AG04449 (cell line): Measurements from ENCODE around the gene LEMD1.

ENCODE experiments used
- CTCF ChIA-PET: fragments of 350-600 bp; formaldehyde crosslinking; extraction: SDS; loops from one replicate; lab custom pipeline; 2021; ENCODE audit warnings: antibody characterized with exemption; lab: Yijun Ruan, JAX
- POLR2A ChIA-PET: fragments of 400-600, 350-600 bp; formaldehyde crosslinking; extraction: SDS; loops from one replicate; lab custom pipeline; 2020; ENCODE audit warnings: antibody characterized with exemption, inconsistent platforms; lab: Yijun Ruan, JAX
- DNase-seq: peaks from one replicate; pipeline ENCODE4 v3.0.0-alpha.2; 2010; ENCODE audit warnings: low read depth, low spot score
- H3K4me3 ChIP-seq: 2 replicates; pipeline ENCODE4 v1.5.1; 2011; ENCODE audit warnings: low read depth, mild to moderate bottlenecking, control low read depth, low read length
- CTCF ChIP-seq: IDR thresholded peaks from one replicate; pipeline ENCODE4 v1.5.1; 2011; ENCODE audit warnings: mild to moderate bottlenecking, moderate library complexity, low read length, control low read depth, inconsistent platforms; ENCODE audit not compliant: insufficient read depth; ENCODE audit errors: missing control alignments

LEMD1 gene

DNA sequence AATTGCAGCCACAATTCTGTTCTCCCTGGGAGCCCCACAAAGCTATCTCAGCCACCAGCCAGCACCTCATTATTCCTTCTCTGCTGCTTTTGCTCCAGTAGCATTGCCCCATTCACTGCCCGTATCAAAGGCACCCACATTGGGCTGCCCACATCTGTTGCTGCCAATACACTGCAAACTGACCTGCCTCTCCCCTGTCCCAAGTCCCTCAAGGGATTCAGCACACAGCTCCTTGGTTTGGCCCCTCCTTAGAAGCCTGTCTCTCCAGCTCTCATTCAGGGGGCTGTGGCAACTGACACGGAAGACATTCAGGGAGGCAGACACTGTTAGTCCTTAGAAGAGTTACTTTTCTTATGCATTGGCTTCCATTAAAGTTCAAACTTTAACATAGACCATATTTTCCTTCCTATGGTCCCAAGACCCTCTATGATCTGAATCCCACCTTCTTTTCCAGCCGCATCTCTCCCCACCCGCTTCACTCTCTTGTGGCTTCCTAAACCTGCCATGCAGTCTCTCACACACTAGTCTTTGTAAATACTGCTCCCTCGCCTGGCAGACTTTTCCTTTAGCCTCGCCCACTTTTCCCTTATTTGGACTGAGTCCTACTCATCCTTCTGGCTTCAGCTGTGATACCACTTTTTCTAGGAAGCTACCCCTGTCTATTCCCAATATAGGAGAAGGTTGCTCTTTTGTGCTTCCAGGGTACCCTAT is 45.9 kb downstream of the LEMD1 start:
- DNase-seq = no peak
- H3K4me3 ChIP-seq = no peak overlapping the region
- peak; percentile 9 for TF ChIP-seq CTCF
- ChIA-PET POLR2A (no interaction called here), CTCF (interaction anchor here (0.9 to 8.8 kb wide), 7 partner anchors 10 to 148 kb away, joined by 3 to 58 read pairs (median 12); partner anchors contain the start of gene KLHDC8A)

DNA sequence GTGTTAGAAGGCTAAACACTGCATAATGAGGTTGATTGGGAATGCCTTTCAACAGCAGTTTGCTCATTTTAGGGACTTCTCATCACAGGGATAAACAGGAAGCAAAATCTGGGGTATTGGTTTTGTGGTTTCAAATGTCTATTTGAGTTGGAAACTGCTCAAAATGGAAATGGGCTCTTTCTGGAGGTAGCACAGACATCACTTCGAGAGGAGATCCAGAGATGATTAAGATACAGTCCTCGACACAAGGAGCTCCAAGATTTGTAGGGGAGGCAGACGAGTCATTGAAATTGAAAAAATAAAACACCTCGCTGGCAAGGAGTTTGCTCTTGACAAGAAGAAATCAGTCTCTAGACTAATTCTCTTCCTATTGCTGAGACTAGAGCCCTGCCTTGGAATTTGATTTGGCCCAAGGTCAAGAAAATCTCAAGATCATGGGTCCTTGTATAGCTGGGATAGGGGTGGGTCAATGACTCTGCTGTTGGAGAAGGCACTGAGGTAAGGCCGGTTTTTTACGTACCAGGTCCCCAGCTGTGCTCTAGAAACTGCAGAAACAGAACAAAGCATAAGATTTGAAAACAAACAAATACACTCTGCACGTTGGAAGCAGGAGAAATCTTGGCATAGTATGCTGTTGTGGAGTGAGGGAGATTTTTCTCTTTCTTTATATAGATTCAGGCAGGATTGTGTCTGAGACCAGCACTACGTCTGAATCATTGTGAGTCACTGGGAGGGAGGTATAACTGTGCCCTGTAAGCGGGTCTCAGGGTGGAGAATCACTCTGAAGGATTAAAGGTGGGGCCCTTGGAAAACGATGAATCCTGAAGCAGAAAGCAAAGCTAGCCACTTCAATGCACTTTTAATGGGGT is 47.4 kb downstream of the LEMD1 start:
- TF ChIP-seq CTCF = no peak
- POLR2A ChIA-PET = no interaction called here
- no peak for DNase-seq
- CTCF ChIA-PET = interaction anchor here (0.6 to 8.8 kb wide), 10 partner anchors 9 to 150 kb away, joined by 3 to 58 read pairs (median 5); partner anchors contain the start of gene KLHDC8A
- no peak overlapping the region for H3K4me3 ChIP-seq

- CTCF ChIA-PET = interaction anchor here (0.8 to 8.8 kb wide), 7 partner anchors 14 to 150 kb away, joined by 3 to 58 read pairs (median 6); partner anchors contain the start of gene KLHDC8A
- POLR2A ChIA-PET = no interaction called here
- no peak overlapping the region for H3K4me3 ChIP-seq
- no peak for DNase-seq
- no peak for TF ChIP-seq CTCF
Observed at GRCh38 chr1:205373798-205374175, 48.1 kb downstream of the LEMD1 start.

DNA sequence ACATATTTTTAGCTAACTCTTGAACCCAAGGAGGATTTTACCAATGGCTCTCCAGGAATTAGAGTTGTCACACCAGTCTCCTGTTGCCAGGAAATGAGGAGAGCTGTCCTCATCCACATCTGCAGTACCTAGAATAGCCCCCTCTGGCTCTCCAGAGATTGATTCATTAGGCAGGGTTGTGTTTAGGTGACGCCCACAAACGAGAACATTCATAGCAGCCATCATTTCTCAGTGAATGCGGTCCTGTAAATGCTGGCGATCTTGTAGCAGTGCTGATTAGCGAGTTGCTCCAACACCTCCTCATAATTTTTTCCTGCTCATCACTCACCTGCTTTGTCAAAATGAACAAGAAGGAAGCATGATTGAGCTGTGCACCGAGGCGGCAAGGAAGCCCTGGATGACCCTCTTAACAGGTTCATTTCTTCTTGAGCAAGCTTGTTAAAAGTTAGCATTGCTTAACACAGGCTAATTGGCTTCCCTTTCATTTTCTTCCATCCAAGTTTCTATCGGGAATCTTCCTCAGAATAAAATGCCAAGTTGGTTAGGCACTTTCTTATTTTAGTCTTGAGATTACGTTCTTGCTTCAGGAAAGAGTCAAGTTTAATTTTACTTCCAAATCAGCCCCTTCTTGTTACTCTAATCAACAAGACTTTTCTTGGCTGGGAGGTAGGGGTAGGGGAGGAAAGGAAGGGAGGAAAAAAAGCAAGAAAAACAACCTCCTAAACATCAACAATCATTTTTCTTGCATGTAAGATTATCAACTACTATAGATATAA is 48.6 kb downstream of the LEMD1 start:
- CTCF ChIA-PET = interaction anchor here (0.6 to 8.8 kb wide), 8 partner anchors 11 to 151 kb away, joined by 3 to 58 read pairs (median 5); partner anchors contain the start of gene KLHDC8A
- POLR2A ChIA-PET = no interaction called here
- no peak overlapping the region for H3K4me3 ChIP-seq
- DNase-seq = no peak
- no peak for TF ChIP-seq CTCF

DNA sequence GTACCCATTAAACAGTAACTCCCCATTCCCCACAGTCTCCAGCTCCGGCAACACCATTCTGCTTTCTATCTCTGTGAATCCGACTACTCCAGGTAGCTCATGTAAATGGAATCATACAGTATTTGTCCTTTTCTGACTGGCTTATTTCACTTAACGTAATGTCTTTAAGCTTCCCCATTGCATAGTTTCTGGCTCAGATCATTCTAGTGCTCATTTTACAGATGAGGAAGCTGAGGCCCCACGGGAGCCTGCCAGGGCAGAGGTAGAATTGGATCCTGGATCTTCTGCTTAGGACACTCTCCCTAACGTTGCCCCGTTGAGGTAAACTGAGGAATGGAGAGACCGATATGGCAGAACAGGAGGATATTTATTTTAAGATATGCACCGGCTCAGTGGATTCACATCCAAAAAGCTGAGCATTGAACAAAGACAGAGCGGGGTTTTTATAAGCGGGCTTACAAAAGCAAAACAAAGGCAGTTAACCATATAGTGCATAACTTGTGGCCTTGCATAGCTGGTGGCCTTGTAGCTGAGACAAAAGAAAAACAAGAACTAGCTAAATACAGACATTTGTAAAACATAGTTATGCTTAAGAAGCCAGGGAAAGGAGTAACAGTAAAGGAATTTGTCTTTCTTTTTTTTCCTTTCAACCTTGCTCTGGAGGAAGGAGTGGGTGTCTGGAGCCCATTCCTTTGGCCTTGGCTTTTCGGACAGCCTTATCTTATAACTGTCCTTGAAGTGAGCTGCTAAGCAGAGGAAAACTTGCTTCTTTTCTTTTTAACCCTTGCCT is 49.8 kb downstream of the LEMD1 start:
- ChIA-PET POLR2A (no interaction called here), CTCF (interaction anchor here (1.0 to 8.8 kb wide), 8 partner anchors 12 to 114 kb away, joined by 3 to 58 read pairs (median 4); partner anchors contain the start of gene KLHDC8A)
- H3K4me3 ChIP-seq = no peak overlapping the region
- no peak for DNase-seq
- no peak for TF ChIP-seq CTCF
